GM19372 (cell line): Measurements from ENCODE around the gene CFAP54.
"Not testable (repeated sequence)": the region's sequence is repeated elsewhere in the genome, so short reads cannot be mapped to it uniquely, and the experiment has no call there.

Experiments used
- ATAC-seq: cut with Tn5 transposase; IDR thresholded peaks from one replicate; pipeline ENCODE4 v1.9.1; 2021; ENCODE audit warnings: mild to moderate bottlenecking, low read depth, moderate library complexity; ENCODE audit not compliant: unreplicated experiment

CFAP54 gene

GRCh38 chr12:96489392-96490056 lies at the start of gene CFAP54:
TSS of gene CFAP54 (plus strand) at chr12:96489577. CDS start at chr12:96489610, 33 bp downstream.
- peak; percentile 97 for ATAC-seq

DNA sequence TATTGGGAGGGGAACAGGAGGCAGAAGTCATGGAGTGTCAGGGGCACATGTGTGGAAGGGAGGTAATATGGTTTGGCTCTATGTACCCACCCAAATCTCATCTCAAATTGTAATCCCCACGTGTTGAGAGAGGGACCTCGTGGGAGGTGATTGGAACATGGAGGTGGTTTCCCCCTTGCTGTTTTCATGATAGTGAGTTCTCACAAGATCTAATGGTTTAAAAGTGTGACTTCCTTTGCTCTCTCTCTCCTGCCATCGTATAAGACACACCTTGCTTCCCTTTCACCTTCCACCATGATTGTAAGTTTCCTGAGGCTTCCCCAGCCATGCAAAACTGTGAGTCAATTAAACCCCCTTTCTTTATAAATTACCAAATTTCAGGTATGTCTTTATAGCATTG lies 47.6 kb upstream of the CFAP54 start:
- no peak for ATAC-seq

DNA sequence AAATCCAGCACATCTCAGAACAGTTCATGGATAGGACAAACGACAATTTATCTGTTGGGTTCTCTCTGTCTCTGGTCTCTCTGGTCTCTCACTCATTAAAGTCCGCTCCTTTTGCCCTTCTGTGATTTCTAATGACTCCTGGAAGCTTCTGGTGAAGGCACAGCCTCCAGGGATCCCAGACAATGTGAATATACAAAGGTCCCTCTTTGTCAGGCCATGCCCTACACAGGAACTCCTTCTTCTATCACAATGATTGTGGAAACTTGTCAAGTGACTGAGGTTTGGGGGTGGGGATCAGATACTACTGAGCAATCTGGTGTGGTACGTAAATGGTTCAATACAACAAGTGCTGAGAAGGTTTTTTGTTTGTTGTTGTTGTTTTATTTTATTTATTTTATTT lies 46.5 kb upstream of the CFAP54 start:
- ATAC-seq, result no peak

DNA sequence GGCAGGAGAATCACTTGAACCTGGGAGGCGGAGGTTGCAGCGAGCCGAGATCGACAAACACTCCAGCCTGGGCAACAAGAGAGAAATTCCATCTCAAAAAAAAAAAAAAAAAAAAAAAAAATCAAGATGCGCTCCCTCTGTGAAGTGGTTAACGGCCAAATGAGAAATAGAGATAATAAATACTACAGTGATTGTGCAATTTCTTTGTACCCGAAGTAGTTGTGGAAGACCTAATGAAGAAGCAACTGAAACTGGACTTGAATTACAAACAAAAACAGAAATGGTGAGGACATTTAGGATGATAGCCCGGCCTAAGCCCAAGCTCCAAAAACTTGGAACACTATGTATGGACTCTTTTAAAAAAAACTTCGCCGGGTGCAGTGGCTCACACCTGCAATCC lies 45.0 kb upstream of the CFAP54 start:
- ATAC-seq, result no peak

- ATAC-seq, result peak; percentile 91
Observed at GRCh38 chr12:96445691-96446583, 43.4 kb upstream of the CFAP54 start.

GRCh38 chr12:96447256-96447655 lies 42.1 kb upstream of the CFAP54 start:
- no peak for ATAC-seq

GRCh38 chr12:96448300-96448699 lies 41.1 kb upstream of the CFAP54 start:
- no peak for ATAC-seq

DNA sequence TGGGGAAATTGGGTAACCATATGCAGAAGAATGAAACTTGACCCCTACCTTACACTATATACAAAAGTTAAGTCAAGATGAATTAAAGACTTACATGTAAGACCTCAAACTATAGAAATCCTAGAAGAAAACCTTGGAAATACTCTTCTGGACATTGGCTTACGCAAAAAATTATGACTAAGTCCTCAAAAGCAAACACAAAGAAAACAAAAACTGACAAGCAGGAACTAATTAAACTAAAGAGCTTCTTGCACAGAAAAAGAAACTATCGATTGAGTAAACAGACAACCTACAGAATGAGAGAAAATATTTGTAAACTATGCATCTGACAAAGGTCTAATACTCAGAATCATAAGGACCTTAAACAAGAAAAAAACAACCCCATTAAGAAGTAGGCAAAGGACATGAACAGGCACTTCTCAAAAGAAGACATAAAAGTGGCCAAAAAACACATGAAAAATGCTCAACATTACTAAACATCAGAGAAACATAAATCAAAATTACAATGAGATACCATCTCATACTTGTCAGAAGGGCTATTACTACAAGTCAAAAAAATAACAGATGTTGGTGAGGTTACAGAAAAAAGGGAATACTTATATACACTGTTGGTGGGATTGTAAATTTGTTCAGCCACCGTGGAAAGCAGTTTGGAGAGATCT lies 37.0 kb upstream of the CFAP54 start:
- no peak for ATAC-seq

DNA sequence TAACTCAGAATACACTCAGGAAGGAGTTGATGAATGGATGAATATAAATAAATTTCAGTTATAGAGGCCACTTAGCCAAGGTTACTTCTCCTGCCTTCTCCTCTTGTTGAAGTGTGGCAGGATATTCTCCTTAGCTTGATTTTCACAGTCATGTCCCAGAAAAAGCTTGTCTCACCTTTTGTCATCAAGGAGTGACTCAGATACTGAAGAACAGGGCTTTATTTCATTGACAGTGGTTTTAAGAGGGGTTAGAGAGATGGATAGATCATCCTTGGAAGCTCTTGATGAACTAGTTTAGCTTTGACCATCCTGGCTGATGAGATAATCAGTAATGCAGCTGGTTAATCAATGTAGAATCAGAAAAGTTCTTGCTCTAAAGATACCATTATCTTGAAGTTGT lies 35.0 kb upstream of the CFAP54 start:
- no peak for ATAC-seq

DNA sequence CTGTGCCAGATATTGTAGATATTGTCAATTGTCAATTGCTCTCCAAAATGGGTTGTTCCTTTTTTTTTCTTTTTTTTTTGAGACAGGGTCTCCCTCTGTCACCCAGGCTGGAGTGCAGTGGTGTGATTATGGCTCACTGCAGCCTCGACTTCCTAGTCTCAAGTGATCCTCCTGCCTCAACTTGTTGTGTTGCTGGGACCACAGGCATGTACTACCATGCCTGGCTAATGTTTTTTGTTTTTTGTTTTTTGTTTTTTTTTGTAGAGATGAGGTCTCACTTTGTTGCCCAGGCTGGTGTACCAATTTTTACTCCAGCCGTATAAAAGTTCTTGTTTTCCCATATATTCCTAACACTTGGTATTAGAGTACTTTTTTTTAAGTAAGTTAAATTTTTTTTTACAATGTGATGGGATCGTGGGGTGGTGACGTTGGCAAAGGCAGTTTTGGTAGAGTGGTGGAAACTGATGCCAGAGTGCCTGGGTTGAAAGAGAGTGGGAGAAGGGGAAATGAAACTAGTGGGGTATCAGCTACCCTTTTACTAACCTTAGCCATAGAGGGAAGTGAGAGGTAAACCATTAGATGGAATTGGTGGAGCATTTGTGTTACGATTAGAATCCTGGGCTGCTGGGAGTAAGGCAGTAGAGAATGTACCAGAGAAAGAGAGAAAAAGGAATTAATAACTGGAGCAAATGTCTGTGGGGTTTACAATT lies 33.0 kb upstream of the CFAP54 start:
- ATAC-seq, result peak; percentile 79

GRCh38 chr12:96457191-96457930 lies 32.0 kb upstream of the CFAP54 start:
- ATAC-seq, result no peak

DNA sequence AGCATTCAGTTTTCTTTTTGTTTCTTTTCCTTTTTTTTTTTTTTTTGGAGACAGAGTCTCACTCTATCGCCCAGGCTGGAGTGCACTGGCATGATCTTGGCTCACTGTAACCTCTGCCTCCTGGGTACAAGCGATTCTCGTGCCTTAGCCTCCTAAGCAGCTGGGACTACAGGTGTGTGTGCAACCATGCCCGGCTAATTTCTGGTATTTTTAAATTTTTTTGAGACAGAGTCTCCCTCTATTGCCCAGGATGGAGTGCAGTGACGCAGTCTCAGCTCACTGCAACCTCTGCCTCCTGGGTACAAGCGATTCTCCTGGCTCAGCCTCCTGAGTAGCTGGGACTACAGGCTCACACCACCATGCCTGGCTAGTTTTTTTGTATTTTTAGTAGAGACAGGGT lies 30.1 kb upstream of the CFAP54 start:
- ATAC-seq, result not testable (repeated sequence)

- ATAC-seq, result no peak
Observed at GRCh38 chr12:96462571-96463280, 26.7 kb upstream of the CFAP54 start.

DNA sequence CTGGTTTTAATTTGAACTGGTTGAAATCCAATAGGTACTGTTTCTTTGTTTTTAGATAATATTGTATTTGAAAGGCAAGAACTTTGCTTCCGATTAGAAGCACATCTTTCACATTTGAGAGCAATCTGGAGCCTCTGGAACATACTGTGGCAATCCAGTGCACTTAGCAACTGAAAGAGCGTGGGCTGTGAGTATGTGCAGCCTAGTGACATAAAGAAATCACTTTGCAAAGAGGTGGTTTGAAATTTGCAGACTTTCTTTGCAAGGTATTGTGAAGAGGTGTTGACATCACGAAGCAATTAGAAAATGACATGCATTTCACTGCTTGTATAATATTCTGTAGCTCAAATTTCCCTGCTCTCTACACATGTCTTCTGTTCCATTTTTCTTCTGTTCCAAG lies 23.5 kb upstream of the CFAP54 start:
- ATAC-seq, result no peak

DNA sequence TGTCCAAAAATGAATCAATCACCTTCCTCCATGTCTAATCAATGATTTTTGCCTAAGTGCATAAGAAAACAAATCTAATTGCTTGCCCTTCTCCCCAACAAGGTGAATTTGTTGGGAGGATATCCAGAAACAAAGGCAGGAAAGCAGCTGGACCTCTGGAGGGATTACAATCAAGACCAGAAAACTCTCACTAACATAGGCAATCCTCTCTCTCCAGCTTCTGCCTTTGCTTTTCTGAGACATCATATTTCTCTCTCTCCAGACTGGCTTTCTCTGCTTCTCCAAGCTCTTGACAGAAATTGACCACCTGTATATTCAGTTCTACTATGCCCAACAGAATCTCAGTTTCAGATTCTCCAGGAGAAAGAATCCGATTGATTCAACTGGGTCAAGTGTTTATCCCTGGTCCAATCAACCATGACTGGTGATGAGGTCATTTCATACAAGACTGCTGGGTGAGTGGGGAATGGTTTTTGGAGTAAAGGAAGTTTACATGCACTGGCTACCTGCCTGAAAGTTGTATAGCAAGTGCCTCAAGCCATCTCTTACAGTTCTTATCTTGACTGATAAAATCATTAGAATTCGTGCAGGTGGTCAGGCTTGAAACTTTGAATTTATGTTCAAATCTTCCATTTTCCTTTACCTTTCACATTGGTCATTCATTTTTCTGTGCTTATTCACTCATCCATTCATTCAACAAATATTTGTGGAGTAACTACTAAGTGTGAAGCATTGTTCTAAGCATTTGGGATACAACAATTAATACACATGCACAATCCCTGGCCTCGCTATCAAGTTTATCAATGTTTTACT lies 22.2 kb upstream of the CFAP54 start:
- ATAC-seq, result no peak

DNA sequence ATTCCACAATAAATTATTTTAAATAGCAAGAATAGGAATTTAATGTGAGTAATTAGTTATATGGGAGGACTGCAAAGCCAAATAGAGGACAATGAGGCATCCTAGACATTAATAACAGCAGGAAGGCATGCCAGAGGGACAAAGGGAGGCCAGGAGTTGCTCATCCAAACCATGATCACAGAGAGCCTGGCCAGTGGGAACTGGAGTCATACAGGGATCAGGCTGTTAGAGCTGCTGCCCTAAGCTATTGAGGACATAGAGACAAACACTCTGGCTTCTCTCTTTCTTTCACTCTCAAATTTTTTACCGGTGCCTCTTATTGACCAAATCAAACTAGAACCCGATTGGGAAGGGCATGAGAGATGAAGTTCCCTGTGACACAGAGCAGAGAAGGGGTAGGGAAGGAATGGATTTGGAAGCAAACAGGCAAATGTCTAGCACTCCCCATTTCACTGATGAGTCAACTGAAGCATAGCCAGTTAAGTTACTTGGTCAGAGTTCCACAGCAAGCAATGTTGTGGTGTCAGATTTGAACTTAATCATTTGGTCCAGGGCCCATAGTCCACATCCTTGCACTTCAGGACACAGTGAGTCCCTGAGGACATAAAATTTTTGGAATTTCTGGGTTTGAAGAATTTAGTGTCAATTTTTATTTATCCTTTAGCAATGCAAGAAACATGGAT lies 17.9 kb upstream of the CFAP54 start:
- ATAC-seq, result no peak

- ATAC-seq, result no peak
Observed at GRCh38 chr12:96472384-96472783, 17.0 kb upstream of the CFAP54 start.
